Stomach (tissue), 9 donors: Measurements from ENCODE around the gene NIM1K. TPM values are rescaled to one million over a fixed set of nuclear protein-coding genes. Genes with fewer than 3 reads are reported as not detected.
A peak's percentile ranks its signal among the peaks of the same experiment; 100 is the strongest.

Experiments used
- DNase-seq, 2 donors: peaks; one replicate each; pipeline versions ENCODE4 v3.0.0 to v3.0.0-alpha.2; 2013 to 2019
- H3K27ac ChIP-seq, 5 donors: fragments of 200-600 bp in 4 of 5; sonication (generic) in 4 of 5; one replicate each; pipeline ENCODE4 v1.5.1; 2013 to 2019; ENCODE audit warnings: mild to moderate bottlenecking in 1 of 5, moderate library complexity in 1 of 5
- H3K27me3 ChIP-seq, 3 donors: fragments of 200-600 bp; sonication (generic); one replicate each; pipeline ENCODE4 v1.5.1; 2017 to 2019; ENCODE audit warnings: mixed run types in 1 of 3
- H3K36me3 ChIP-seq, 4 donors: fragments of 200-600 bp; sonication (generic); 1 replicate in 3 of 4; 2 replicates in 1 of 4; pipeline ENCODE4 v1.5.1; 2016 to 2019
- H3K4me1 ChIP-seq, 4 donors: fragments of 200-600 bp; sonication (generic); one replicate each; pipeline ENCODE4 v1.5.1; 2016 to 2019
- H3K4me3 ChIP-seq, 4 donors: fragments of 200-600 bp; sonication (generic) in 3 of 4; one replicate each; pipeline ENCODE4 v1.5.1; 2016 to 2019; ENCODE audit warnings: mild to moderate bottlenecking in 1 of 4
- H3K9me3 ChIP-seq, 4 donors: fragments of 200-600 bp; sonication (generic); one replicate each; pipeline ENCODE4 v1.5.1; 2016 to 2019
- EP300 ChIP-seq: sonication (generic); formaldehyde crosslinking; IDR thresholded peaks from one replicate; pipeline ENCODE4 v1.6.1; 2017; ENCODE audit warnings: antibody characterized with exemption
- POLR2A ChIP-seq, 4 donors: fragments of 450-650 bp; IDR thresholded peaks; one replicate each; pipeline ENCODE4 v1.6.1; 2016; ENCODE audit warnings: antibody characterized with exemption in 4 of 4, control low read depth in 2 of 4, mild to moderate bottlenecking in 1 of 4, moderate library complexity in 1 of 4
- POLR2AphosphoS5 ChIP-seq, 3 donors: sonication (generic); formaldehyde crosslinking; IDR thresholded peaks; one replicate each; pipeline ENCODE4 v1.6.1; 2016; ENCODE audit warnings: antibody characterized with exemption in 3 of 3
- WGBS, 5 donors: extraction: QIAGEN DNeasy Blood & Tissue Kit in 3 of 5; methylation state at CpG; one replicate each; pipeline versions ENCODE4 v1.1.5 to v1.1.7; 2013 to 2018; 5-methylcytosine and 5-hydroxymethylcytosine counted together
- intact Hi-C: fragments of 100-400 bp; cut with DNase I; formaldehyde crosslinking; loops from one replicate; pipeline ENCODE4 v1.15.1; 2023; ENCODE audit warnings: low total_unique reads
- polyA plus RNA-seq, 3 donors: library from polyadenylated mRNA; stranded (reverse); fragments of 200-250 nt; gene quantifications; one replicate each; pipeline ENCODE4 v1.2.3, GENCODE V29; 2013
- total RNA-seq, 5 donors: library from RNA; depleted of rRNA; stranded (reverse); fragments of >200 nt; gene quantifications; one replicate each; pipeline versions ENCODE4 v1.1.0 to v1.2.3, GENCODE V29; 2014 to 2016
- TF ChIP-seq, protein P1 (sequence below), 7 experiments: fragments of 450-650 bp in 4 of 7; fragments of 200-600 bp in 3 of 7; sonication (generic) in 3 of 7; IDR thresholded peaks; one replicate each; pipeline ENCODE4 v1.5.1; 2016 to 2019; ENCODE audit warnings: antibody characterized with exemption in 7 of 7, control low read depth in 2 of 7, mild to moderate bottlenecking in 1 of 7
- donor health status: healthy with polysubstance abuse.
- donor health status: Bipolar disorder and iron deficiency.
- donor health status: healthy.

The NIM1K gene
- total and polyA plus RNA-seq, 8 donors: 0.43 to 3.5 (median 0.74) TPM; not detected in 2

DNA sequence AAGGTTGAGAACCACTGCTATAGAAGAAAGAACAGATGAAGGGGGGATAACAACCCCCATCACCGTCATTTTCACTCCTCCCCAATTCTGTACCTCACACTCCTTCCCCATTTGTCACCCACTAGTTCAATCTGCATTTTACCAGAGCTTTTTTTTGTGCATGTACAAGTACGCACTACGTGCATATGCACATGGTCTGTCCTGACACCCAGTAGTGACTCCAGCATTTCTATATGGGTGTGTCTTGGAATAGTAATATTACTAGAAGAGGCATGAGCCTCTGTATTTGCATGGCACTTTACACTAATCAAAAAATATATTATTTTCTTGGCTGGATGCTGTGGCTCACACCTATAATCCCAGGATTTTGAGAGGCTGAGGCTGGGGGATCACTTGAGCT is 38.7 kb downstream of the NIM1K start:
- Histone ChIP-seq H3K4me3 (no peak overlapping the region), H3K36me3 (no peaks in the 10 kb centered on the region), H3K27ac (no peak overlapping the region), H3K4me1 (peaks cover 0 to 12% (median 8%) of the 10 kb centered on the region in 4 donors), H3K27me3 (no peaks in the 10 kb centered on the region), H3K9me3 (no peaks in the 10 kb centered on the region)
- intact Hi-C loops: no loop called here
- WGBS, 5 donors: 90 to 94% (median 92%) methylated on average over 3 of the region's 3 CpGs
- TF ChIP-seq EP300 (no peak), POLR2A (IDR thresholded peaks at IDR 0.05) (no peak), POLR2AphosphoS5 (IDR thresholded peaks at IDR 0.05) (no peak)
- TF ChIP-seq, protein P1, sequence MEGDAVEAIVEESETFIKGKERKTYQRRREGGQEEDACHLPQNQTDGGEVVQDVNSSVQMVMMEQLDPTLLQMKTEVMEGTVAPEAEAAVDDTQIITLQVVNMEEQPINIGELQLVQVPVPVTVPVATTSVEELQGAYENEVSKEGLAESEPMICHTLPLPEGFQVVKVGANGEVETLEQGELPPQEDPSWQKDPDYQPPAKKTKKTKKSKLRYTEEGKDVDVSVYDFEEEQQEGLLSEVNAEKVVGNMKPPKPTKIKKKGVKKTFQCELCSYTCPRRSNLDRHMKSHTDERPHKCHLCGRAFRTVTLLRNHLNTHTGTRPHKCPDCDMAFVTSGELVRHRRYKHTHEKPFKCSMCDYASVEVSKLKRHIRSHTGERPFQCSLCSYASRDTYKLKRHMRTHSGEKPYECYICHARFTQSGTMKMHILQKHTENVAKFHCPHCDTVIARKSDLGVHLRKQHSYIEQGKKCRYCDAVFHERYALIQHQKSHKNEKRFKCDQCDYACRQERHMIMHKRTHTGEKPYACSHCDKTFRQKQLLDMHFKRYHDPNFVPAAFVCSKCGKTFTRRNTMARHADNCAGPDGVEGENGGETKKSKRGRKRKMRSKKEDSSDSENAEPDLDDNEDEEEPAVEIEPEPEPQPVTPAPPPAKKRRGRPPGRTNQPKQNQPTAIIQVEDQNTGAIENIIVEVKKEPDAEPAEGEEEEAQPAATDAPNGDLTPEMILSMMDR (IDR thresholded peaks at IDR 0.05): no peak
- no peak for DNase-seq

DNA sequence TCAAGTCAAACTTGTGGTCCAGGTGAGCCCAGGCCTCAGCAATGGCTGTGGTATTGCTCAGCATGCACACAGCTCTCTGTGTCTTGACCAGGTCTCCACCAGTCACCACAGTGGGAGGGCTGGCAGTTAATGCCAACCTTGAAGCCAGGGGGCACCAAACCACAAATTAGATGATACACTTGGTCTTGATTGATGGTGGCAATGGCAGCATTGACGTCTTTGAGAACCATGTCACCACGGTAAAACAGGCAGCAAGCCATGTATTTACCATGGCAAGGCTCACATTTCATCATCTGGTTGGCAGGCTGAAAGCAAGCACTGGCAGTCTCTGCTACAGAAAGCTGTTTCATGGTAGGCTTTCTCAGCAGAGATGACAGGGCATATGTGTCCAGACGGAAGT is 40.0 kb downstream of the NIM1K start:
- Histone ChIP-seq H3K27me3 (no peaks in the 10 kb centered on the region), H3K4me3 (no peak overlapping the region), H3K9me3 (no peaks in the 10 kb centered on the region), H3K27ac (peak overlapping the region in 2 of 5 donors; percentile 5 to 24), H3K36me3 (no peaks in the 10 kb centered on the region), H3K4me1 (peaks cover 0 to 12% (median 8%) of the 10 kb centered on the region in 4 donors)
- peak in 1 of 2 donors; percentile 56 for DNase-seq
- TF ChIP-seq EP300: no peak
- TF ChIP-seq, protein P1 (IDR thresholded peaks at IDR 0.05): peak in 3 of 7 experiments; percentile 18 to 51 (median 48)
- intact Hi-C loops: no loop called here
- 23 to 54% (median 39%) methylated on average over 3 of the region's 3 CpGs for WGBS, 5 donors

DNA sequence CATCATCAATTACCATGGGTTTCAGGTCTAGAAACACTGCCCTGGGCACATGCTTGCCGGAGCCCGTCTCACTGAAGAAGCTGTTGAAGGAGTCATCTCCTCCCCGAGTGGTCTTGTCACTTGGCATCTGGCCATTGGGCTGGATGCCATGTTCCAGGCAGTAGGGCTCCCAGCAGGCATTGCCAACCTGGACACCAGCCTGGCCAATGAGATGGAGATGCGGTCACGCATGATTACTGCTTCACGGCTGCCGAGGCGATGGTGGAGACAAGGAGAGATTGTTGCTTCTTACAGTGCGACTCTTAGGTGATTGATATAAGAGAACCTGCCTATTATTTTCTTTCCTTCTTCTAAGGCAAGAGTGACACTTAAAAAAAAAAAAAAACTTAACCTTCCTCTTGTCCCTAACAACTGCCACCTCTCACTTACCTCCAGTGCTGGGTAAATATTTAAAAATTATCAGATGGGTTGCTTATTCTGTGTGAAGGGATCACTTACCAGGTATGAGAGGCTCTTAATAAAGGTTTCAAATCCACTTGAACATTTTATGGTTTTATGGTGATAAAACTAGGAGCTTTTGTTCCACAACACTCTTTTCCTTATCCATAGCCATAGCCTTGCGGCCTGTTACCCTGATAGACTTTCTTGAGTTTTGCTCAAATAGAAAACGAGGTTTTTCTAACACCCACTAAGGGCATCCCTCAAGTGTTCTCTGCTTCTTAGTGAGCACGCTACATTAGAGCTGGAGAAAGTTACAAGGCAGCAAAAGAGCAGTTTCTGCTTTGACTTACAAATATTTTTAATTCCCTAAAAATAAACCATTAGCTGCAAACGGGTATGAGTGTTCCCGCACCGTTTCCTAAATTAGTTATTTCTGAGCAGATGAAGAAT is 41.2 kb downstream of the NIM1K start:
- no peak for DNase-seq
- whole genome bisulfite sequencing, 5 donors: 53 to 77% (median 69%) methylated on average over 12 to 15 of the region's 15 CpGs
- intact Hi-C loops: no loop called here

DNA sequence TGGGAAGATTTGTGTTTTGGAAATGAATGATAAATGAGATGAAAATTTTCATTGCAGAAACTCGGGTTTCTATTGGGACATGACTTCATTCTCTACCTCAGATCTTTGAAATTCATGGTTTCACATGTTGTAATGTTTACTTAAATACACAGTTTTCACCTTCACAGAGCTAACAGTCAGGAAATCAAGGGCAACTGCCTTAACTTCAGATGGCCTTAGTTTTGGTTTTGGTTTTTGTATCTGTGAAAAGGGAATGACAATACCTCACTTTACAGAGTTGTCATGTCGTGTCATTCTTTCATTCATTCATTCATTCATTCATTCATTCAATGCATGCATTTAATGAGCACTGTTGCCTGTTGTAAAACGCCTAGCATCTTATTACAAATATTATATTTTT is 41.9 kb downstream of the NIM1K start:
- no peak overlapping the region for H3K4me3 ChIP-seq
- H3K9me3 ChIP-seq: no peaks in the 10 kb centered on the region
- no peaks in the 10 kb centered on the region for H3K27me3 ChIP-seq
- peak in 1 of 2 donors; percentile 20 for DNase-seq
- WGBS, 5 donors: 49 to 56% (median 53%) methylated on average over 3 of the region's 3 CpGs
- H3K4me1 ChIP-seq: peaks cover 0 to 12% (median 8%) of the 10 kb centered on the region in 4 donors
- peak overlapping the region in 2 of 5 donors; percentile 39 to 48 for H3K27ac ChIP-seq
- no peaks in the 10 kb centered on the region for H3K36me3 ChIP-seq
- TF ChIP-seq EP300: no peak
- no peak for TF ChIP-seq POLR2A (IDR thresholded peaks at IDR 0.05)
- no peak for TF ChIP-seq POLR2AphosphoS5 (IDR thresholded peaks at IDR 0.05)
- TF ChIP-seq, protein P1 (IDR thresholded peaks at IDR 0.05): no peak
- intact Hi-C loops: no loop called here

More for the DNA sequence above, 41.2 kb downstream of the NIM1K start:
- peak overlapping the region in 3 of 5 donors; percentile 20 to 48 (median 39) for H3K27ac ChIP-seq
- TF ChIP-seq POLR2A (IDR thresholded peaks at IDR 0.05): no peak
- no peak for TF ChIP-seq EP300
- TF ChIP-seq POLR2AphosphoS5 (IDR thresholded peaks at IDR 0.05): no peak
- TF ChIP-seq, protein P1 (IDR thresholded peaks at IDR 0.05): no peak
- no peaks in the 10 kb centered on the region for H3K9me3 ChIP-seq
- no peak overlapping the region for H3K4me3 ChIP-seq
- H3K4me1 ChIP-seq: peaks cover 0 to 12% (median 8%) of the 10 kb centered on the region in 4 donors
- no peaks in the 10 kb centered on the region for H3K36me3 ChIP-seq
- H3K27me3 ChIP-seq: no peaks in the 10 kb centered on the region
